Psoas muscle (tissue), 8 donors: ENCODE measurements around the gene PBRM1. TPM values are rescaled to one million over a fixed set of nuclear protein-coding genes. Genes with fewer than 3 reads are reported as not detected.
A peak's percentile ranks its signal among the peaks of the same experiment; 100 is the strongest.

Experiments used
- ATAC-seq, 4 donors: fragments of 200-7000 bp; cut with Tn5 transposase; one replicate each; pipeline ENCODE4 v1.9.1; 2020; ENCODE audit warnings: moderate library complexity in 3 of 4, mild to moderate bottlenecking in 2 of 4
- DNase-seq, 2 donors: peaks; one replicate each; pipeline ENCODE4 v3.0.0-alpha.2; 2020
- H3K27ac ChIP-seq: fragments of 200-600 bp; one replicate; pipeline ENCODE4 v1.8.0; 2022
- H3K27me3 ChIP-seq, 3 donors: fragments of 200-600 bp in 1 of 3; one replicate each; pipeline versions ENCODE4 v1.6.1 to v1.8.0; 2013 to 2022; ENCODE audit warnings: low read length in 2 of 3, mild to moderate bottlenecking in 2 of 3, moderate library complexity in 1 of 3; ENCODE audit not compliant: insufficient read depth in 3 of 3
- H3K36me3 ChIP-seq, 2 donors: fragments of 200-600 bp in 1 of 2; one replicate each; pipeline versions ENCODE4 v1.6.1 to v1.8.0; 2013 to 2022; ENCODE audit warnings: low read depth in 1 of 2, mild to moderate bottlenecking in 1 of 2, moderate library complexity in 1 of 2; ENCODE audit not compliant: insufficient read depth in 1 of 2
- H3K4me1 ChIP-seq: fragments of 200-600 bp; one replicate; pipeline ENCODE4 v1.8.0; 2022
- H3K4me3 ChIP-seq: fragments of 200-600 bp; one replicate; pipeline ENCODE4 v1.8.0; 2022; ENCODE audit warnings: mild to moderate bottlenecking
- H3K9me3 ChIP-seq: fragments of 200-600 bp; one replicate; pipeline ENCODE4 v1.8.0; 2022
- WGBS, 3 donors: extraction: QIAGEN DNeasy Blood & Tissue Kit; methylation state at CpG; one replicate each; pipeline versions ENCODE4 v1.1.6 to v1.1.7; 2013; 5-methylcytosine and 5-hydroxymethylcytosine counted together
- intact Hi-C, 2 donors: fragments of 100-400 bp; cut with DNase I; formaldehyde crosslinking; loops; one replicate each; pipeline versions ENCODE4 v1.11.0 to v1.14.2; 2022
- polyA plus RNA-seq, 3 donors: library from polyadenylated mRNA; stranded (reverse); fragments of 200-250 nt; gene quantifications; one replicate each; pipeline ENCODE4 v1.2.3, GENCODE V29; 2013
- total RNA-seq, 4 donors: library from RNA; stranded (reverse); fragmentation: NEBNext Ultra II Directional in 2 of 4; extraction: Animal tissue kit (Norgen Biotek cat#: 25700) in 2 of 4; gene quantifications; one replicate each; pipeline versions ENCODE4 v1.2.1 to v1.2.4, GENCODE V29; 2021 to 2023
- TF ChIP-seq, protein P1 (sequence below): fragments of 200-600 bp; IDR thresholded peaks from one replicate; pipeline ENCODE4 v1.8.0; 2022; ENCODE audit warnings: antibody characterized with exemption
- donor health status: healthy with polysubstance abuse.
- donor health status: DM: no; HTN: no; CAD: no; lungs with moderate emphysema.
- donor health status: Bipolar disorder and iron deficiency.
- donor health status: healthy.
- donor health status: DM: yes; HTN: yes; CAD: no.
- donor health status: DM: no; HTN: no; CAD: no.
- donor health status: DM: no; HTN: no; CAD: no.
- donor health status: DM: yes; HTN: yes; CAD: no.

PBRM1 gene
- total and polyA plus RNA-seq, 7 donors = 7.5 to 46.7 (median 38.0) TPM

DNA sequence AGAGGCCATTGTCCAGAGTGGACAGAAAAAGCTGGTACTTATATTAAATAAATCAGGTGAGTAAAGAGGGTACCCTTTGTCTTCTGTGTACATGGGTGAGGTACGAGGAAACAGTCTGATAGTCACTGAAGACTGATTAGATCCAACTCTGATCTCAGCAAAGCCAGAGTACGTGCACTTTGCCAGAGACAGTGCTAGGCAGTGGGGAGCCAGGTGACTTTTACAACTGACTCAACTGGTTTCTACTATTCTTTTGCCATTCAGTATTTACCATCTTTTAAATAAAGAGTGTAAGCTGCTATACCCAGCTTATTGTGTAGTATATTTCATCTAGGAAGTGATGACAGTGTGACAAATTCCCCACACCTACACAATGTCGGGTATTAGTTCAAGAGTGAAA lies 3.4 kb upstream of the PBRM1 start:
- no peaks in the 10 kb centered on the region for H3K9me3 ChIP-seq
- no peak overlapping the region for H3K4me3 ChIP-seq
- peaks cover 37 to 75% of the 10 kb centered on the region in 2 donors for H3K36me3 ChIP-seq
- DNase-seq (no peak), ATAC-seq (no peak)
- no peaks in the 10 kb centered on the region for H3K27me3 ChIP-seq
- intact Hi-C loops = loop anchor here in 1 of 2 donors (5.0 kb wide), 2 partner anchors 217 to 232 kb away; partner anchors contain the start of gene NISCH
- H3K27ac ChIP-seq = no peak overlapping the region
- peaks cover 21% of the 10 kb centered on the region for H3K4me1 ChIP-seq
- WGBS, 3 donors = 89 to 92% (median 91%) methylated on average over 3 of the region's 3 CpGs
- TF ChIP-seq, protein P1, sequence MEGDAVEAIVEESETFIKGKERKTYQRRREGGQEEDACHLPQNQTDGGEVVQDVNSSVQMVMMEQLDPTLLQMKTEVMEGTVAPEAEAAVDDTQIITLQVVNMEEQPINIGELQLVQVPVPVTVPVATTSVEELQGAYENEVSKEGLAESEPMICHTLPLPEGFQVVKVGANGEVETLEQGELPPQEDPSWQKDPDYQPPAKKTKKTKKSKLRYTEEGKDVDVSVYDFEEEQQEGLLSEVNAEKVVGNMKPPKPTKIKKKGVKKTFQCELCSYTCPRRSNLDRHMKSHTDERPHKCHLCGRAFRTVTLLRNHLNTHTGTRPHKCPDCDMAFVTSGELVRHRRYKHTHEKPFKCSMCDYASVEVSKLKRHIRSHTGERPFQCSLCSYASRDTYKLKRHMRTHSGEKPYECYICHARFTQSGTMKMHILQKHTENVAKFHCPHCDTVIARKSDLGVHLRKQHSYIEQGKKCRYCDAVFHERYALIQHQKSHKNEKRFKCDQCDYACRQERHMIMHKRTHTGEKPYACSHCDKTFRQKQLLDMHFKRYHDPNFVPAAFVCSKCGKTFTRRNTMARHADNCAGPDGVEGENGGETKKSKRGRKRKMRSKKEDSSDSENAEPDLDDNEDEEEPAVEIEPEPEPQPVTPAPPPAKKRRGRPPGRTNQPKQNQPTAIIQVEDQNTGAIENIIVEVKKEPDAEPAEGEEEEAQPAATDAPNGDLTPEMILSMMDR = no peak

DNA sequence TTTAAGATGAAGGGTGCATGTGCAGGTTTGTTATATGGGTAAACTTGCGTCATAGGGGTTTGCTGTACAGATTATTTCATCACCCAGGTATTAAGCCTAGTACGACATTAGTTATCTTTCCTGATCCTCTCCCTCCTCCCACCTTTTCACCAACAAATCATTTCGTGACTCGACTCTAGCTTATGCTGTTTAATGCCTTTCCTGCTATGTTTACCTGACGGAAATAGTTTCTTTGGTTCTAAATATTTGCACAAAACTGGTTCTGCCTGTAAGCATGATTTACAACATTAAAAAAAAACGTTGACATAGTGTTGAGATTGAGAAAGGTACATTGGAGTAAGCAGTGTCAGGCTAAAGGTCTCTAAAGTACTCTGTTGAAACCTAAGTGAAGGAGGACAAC lies 2.6 kb upstream of the PBRM1 start:
- H3K27ac ChIP-seq = no peak overlapping the region
- TF ChIP-seq, protein P1 = no peak
- WGBS, 3 donors = 79 to 84% (median 81%) methylated on average over 6 of the region's 6 CpGs
- ATAC-seq (no peak), DNase-seq (no peak)
- H3K4me3 ChIP-seq = no peak overlapping the region
- H3K4me1 ChIP-seq = peaks cover 29% of the 10 kb centered on the region
- H3K27me3 ChIP-seq = no peaks in the 10 kb centered on the region
- H3K36me3 ChIP-seq = peaks cover 37 to 66% of the 10 kb centered on the region in 2 donors
- H3K9me3 ChIP-seq = no peaks in the 10 kb centered on the region
- intact Hi-C loops = loop anchor here in 1 of 2 donors (5.0 kb wide), 2 partner anchors 216 to 231 kb away; partner anchors contain the start of gene NISCH

DNA sequence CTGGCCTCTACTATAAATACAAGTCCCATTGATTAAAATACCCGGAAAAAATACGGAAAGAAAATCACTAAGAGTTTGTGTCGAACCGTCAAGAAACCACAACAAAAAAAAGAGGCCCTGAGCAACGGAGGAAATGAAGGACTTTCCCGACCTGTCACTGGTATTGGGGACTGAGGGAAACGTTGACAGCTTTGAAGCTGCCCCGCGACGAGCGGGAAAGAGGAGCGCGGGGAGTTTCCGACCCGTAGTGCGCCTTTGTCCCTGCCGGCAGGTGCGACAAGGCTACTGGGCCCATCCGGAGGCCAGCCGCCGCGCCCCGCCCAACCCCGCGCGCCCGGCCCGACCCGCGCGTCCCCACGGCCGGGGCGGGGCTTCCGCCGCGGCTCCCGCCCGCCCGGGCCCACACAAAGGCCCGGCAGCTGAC lies 416 bp downstream of the PBRM1 start:
- H3K4me3 ChIP-seq = peak overlapping the region; percentile 91
- TF ChIP-seq, protein P1 = no peak
- no peaks in the 10 kb centered on the region for H3K27me3 ChIP-seq
- intact Hi-C loops = loop anchor here in 1 of 2 donors (2.0 to 5.0 kb wide), 3 partner anchors 20 to 228 kb away; partner anchors contain the start of genes GLT8D1 and NISCH
- WGBS, 3 donors = 0% methylated on average over 16 to 41 of the region's 41 CpGs
- peaks cover 39% of the 10 kb centered on the region for H3K4me1 ChIP-seq
- ATAC-seq (peak; percentile 91 to 92 (median 91)), DNase-seq (peak; percentile 88 to 90)
- peaks cover 33 to 49% of the 10 kb centered on the region in 2 donors for H3K36me3 ChIP-seq
- no peaks in the 10 kb centered on the region for H3K9me3 ChIP-seq
- peak overlapping the region; percentile 93 for H3K27ac ChIP-seq

DNA sequence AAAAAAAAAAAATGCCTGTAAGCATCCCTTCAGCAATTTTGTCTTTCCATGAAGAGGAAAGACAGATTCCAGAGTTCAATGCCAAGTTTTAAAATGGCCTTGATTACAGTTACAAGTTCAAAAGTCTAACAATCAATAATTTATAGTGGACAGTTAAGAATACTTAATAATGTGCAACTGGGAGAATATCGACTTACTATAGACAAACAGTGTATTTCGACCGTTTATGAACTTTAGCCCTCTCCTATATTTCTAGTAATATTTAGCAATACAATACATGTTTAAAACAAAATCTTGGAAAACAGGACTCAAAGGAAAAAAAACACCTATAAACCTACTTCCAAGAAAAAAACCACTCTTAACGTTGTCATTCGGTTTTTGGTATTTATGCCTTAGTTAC lies 1.5 kb downstream of the PBRM1 start:
- H3K27ac ChIP-seq = peak overlapping the region; percentile 93
- peak overlapping the region; percentile 91 for H3K4me3 ChIP-seq
- no peak for ATAC-seq
- H3K9me3 ChIP-seq = no peaks in the 10 kb centered on the region
- intact Hi-C loops = loop anchor here in 1 of 2 donors (2.0 kb wide), 1 partner anchor 21 kb away; the partner anchor contains the start of gene GLT8D1
- DNase-seq = no peak
- H3K36me3 ChIP-seq = peaks cover 25 to 49% of the 10 kb centered on the region in 2 donors
- H3K27me3 ChIP-seq = no peaks in the 10 kb centered on the region
- H3K4me1 ChIP-seq = peaks cover 41% of the 10 kb centered on the region
- TF ChIP-seq, protein P1 = no peak
- 38 to 49% (median 41%) methylated on average over 5 of the region's 5 CpGs for WGBS, 3 donors

DNA sequence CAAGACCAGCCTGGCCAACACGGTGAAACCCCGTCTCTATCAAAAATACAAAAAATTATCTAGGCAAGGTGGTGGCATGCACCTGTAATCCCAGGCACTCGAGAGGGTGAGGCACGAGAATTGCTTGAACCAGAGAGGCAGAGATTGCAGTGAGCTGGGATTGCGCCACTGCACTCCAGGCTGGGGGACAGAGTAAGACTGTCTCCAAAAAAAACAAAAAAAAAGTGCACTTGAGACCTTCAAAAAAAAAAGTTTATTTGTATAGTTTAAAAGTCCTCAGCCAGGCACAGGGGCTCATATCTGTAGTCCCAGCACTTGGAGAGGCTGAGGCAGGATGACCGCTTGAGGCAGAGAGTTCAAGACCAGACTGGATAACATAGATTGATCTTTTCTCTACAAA lies 2.1 kb downstream of the PBRM1 start:
- peaks cover 21 to 49% of the 10 kb centered on the region in 2 donors for H3K36me3 ChIP-seq
- peak overlapping the region; percentile 93 for H3K27ac ChIP-seq
- H3K4me3 ChIP-seq = no peak overlapping the region
- no peak for ATAC-seq
- TF ChIP-seq, protein P1 = no peak
- no peak for DNase-seq
- H3K27me3 ChIP-seq = no peaks in the 10 kb centered on the region
- intact Hi-C loops = loop anchor here in 1 of 2 donors (2.0 kb wide), 1 partner anchor 21 kb away; the partner anchor contains the start of gene GLT8D1
- 76 to 85% (median 82%) methylated on average over 6 of the region's 6 CpGs for WGBS, 3 donors
- H3K9me3 ChIP-seq = no peaks in the 10 kb centered on the region
- H3K4me1 ChIP-seq = peaks cover 47% of the 10 kb centered on the region
